Measurements from ENCODE around the gene MAPKAP1.

- no peak for TF ChIP-seq EZH2 (IDR thresholded peaks at IDR 0.05; ENCODE audit: borderline replicate concordance, low read length)
- TF ChIP-seq CTCF (IDR thresholded peaks at IDR 0.05; ENCODE audit: low read length) = no peak
Measured at GRCh38 chr9:125705893-125706292, 1.1 kb downstream of the MAPKAP1 start.
